ENCODE data around the gene ARSB. TPM values are rescaled to one million over a fixed set of nuclear protein-coding genes. Genes with fewer than 3 reads are reported as not detected.

ARSB gene
- polyA plus RNA-seq, 1 of the 3 experiments (the other 2 are of a cell fraction): 12.5 TPM

DNA sequence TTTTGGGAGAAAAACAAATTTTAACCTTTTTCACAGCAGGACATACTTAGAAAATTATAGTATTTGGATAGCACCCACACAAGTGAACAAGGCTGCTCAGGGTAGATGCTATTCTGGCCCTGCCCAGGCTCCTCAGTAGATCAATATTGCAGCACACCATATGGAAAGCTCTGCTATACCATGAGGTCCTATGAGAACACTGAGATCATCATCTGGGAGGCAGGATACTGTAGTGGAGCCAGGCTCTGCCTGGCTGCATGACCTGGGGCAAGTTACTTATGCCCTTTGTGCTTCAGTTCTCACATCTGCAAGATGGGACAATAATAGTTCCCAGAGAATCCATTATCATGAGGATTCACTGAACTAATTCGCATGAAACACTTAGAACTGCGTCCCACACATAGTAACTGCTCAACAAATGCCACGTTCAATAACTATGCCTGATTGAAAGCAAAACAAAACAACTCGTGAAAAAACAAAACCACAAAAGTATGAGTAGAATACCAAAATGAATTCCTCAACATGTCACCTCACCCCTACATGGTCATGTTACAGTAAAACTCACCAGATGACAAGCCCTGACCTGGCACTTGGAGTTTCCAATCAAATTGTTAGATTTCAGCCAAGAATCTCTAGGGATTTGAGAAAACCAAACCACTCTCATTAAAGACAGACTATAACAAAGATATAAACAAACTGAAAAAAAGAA lies 31.9 kb downstream of the ARSB start:
- H3F3A ChIP-seq (replicated peaks; ENCODE audit: insufficient read depth): no peaks in the 10 kb centered on the region
- POLR2A ChIA-PET: no interaction called here
- CTCF ChIA-PET: interaction anchor here (0.6 kb wide), 1 partner anchor 27 kb away, joined by 3 read pairs; no protein-coding TSS in a partner anchor
- H3K27me3 ChIP-seq (ENCODE audit: insufficient read depth): no peaks in the 10 kb centered on the region
- no peak overlapping the region for H3K9ac ChIP-seq
- H3K27ac ChIP-seq (ENCODE audit: low read depth in 2 of 2, low read length in 1 of 2): no peak overlapping the region
- no peaks in the 10 kb centered on the region for H3K9me2 ChIP-seq
- no peak overlapping the region; the same call in 1 of the 2 replicates for H3K4me2 ChIP-seq
- peaks cover 3 to 6% of the 10 kb centered on the region in 2 experiments; a peak in 2 of 4 replicates for H3K4me1 ChIP-seq (ENCODE audit: control insufficient read depth in 1 of 2, insufficient read depth in 2 of 2, low read depth in 1 of 2, low read length in 1 of 2)
- no peaks in the 10 kb centered on the region for H3K9me3 ChIP-seq
- no peak overlapping the region for H2AFZ ChIP-seq (ENCODE audit: low read depth)
- no peaks in the 10 kb centered on the region for H3K36me3 ChIP-seq (replicated peaks in 1 of 2; ENCODE audit: control insufficient read depth in 1 of 2, insufficient read depth in 2 of 2, low read length in 1 of 2)
- H3K79me2 ChIP-seq (ENCODE audit: insufficient read depth): no peaks in the 10 kb centered on the region
- DNase-seq: no peak
- H4K20me1 ChIP-seq (ENCODE audit: insufficient read depth): no peaks in the 10 kb centered on the region
- no peak overlapping the region for H3K4me3 ChIP-seq (ENCODE audit: low read depth in 2 of 2, low read length in 1 of 2)
- WGBS (ENCODE audit: low lambda C conversion rate): 83% methylated on average over 4 of the region's 4 CpGs
- TF ChIP-seq RCOR1 (IDR thresholded peaks at IDR 0.05; ENCODE audit: low read length) (no peak), FOSL2 (IDR thresholded peaks at IDR 0.05; ENCODE audit: borderline replicate concordance, low read depth) (no peak), TAF1 (IDR thresholded peaks at IDR 0.05; ENCODE audit: borderline replicate concordance, low read depth, low read length) (no peak), MXI1 (IDR thresholded peaks at IDR 0.05; ENCODE audit: low read depth, low read length) (no peak), POLR2AphosphoS5 (IDR thresholded peaks at IDR 0.05; ENCODE audit: low read depth, low read length) (no peak), SIN3A (IDR thresholded peaks at IDR 0.05; ENCODE audit: borderline replicate concordance, low read depth, low read length) (no peak), EZH2phosphoT487 (IDR thresholded peaks at IDR 0.05; ENCODE audit: borderline replicate concordance, low read depth) (no peak), ELF1 (IDR thresholded peaks at IDR 0.05) (no peak), TCF12 (IDR thresholded peaks at IDR 0.05) (no peak), TEAD4 (IDR thresholded peaks at IDR 0.05; ENCODE audit: borderline replicate concordance, insufficient read depth) (no peak), RFX5 (IDR thresholded peaks at IDR 0.05; ENCODE audit: low read length) (no peak), JUND (IDR thresholded peaks at IDR 0.05) (no peak), GABPA (IDR thresholded peaks at IDR 0.05; ENCODE audit: low read depth) (no peak), FOXM1 (IDR thresholded peaks at IDR 0.05; ENCODE audit: low read depth) (no peak), NFIC (IDR thresholded peaks at IDR 0.05; ENCODE audit: borderline replicate concordance) (no peak), GATA2 (CRISPR knock-in tag; IDR thresholded peaks at IDR 0.05) (no peak)
- TF ChIP-seq, protein P1, sequence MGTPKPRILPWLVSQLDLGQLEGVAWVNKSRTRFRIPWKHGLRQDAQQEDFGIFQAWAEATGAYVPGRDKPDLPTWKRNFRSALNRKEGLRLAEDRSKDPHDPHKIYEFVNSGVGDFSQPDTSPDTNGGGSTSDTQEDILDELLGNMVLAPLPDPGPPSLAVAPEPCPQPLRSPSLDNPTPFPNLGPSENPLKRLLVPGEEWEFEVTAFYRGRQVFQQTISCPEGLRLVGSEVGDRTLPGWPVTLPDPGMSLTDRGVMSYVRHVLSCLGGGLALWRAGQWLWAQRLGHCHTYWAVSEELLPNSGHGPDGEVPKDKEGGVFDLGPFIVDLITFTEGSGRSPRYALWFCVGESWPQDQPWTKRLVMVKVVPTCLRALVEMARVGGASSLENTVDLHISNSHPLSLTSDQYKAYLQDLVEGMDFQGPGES (IDR thresholded peaks at IDR 0.05; ENCODE audit: low read depth, low read length): no peak
- TF ChIP-seq, protein P2, sequence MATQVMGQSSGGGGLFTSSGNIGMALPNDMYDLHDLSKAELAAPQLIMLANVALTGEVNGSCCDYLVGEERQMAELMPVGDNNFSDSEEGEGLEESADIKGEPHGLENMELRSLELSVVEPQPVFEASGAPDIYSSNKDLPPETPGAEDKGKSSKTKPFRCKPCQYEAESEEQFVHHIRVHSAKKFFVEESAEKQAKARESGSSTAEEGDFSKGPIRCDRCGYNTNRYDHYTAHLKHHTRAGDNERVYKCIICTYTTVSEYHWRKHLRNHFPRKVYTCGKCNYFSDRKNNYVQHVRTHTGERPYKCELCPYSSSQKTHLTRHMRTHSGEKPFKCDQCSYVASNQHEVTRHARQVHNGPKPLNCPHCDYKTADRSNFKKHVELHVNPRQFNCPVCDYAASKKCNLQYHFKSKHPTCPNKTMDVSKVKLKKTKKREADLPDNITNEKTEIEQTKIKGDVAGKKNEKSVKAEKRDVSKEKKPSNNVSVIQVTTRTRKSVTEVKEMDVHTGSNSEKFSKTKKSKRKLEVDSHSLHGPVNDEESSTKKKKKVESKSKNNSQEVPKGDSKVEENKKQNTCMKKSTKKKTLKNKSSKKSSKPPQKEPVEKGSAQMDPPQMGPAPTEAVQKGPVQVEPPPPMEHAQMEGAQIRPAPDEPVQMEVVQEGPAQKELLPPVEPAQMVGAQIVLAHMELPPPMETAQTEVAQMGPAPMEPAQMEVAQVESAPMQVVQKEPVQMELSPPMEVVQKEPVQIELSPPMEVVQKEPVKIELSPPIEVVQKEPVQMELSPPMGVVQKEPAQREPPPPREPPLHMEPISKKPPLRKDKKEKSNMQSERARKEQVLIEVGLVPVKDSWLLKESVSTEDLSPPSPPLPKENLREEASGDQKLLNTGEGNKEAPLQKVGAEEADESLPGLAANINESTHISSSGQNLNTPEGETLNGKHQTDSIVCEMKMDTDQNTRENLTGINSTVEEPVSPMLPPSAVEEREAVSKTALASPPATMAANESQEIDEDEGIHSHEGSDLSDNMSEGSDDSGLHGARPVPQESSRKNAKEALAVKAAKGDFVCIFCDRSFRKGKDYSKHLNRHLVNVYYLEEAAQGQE (IDR thresholded peaks at IDR 0.05; ENCODE audit: low read depth, low read length): no peak
- TF ChIP-seq, protein P3, sequence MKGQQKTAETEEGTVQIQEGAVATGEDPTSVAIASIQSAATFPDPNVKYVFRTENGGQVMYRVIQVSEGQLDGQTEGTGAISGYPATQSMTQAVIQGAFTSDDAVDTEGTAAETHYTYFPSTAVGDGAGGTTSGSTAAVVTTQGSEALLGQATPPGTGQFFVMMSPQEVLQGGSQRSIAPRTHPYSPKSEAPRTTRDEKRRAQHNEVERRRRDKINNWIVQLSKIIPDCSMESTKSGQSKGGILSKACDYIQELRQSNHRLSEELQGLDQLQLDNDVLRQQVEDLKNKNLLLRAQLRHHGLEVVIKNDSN (IDR thresholded peaks at IDR 0.05; ENCODE audit: borderline replicate concordance, low read depth): no peak
- TF ChIP-seq, protein P4, sequence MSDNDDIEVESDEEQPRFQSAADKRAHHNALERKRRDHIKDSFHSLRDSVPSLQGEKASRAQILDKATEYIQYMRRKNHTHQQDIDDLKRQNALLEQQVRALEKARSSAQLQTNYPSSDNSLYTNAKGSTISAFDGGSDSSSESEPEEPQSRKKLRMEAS (IDR thresholded peaks at IDR 0.05; ENCODE audit: low read depth): no peak

Measured in SK-N-SH (cell line).